ENCODE results near the gene SIRT1. TPM values are rescaled to one million over a fixed set of nuclear protein-coding genes. Genes with fewer than 3 reads are reported as not detected.
"Not testable (repeated sequence)": the region's sequence is repeated elsewhere in the genome, so short reads cannot be mapped to it uniquely, and the experiment has no call there.

The SIRT1 gene
- total and polyA plus RNA-seq, 3 experiments from 2014 or later: 20.1 to 26.5 (median 24.8) TPM

DNA sequence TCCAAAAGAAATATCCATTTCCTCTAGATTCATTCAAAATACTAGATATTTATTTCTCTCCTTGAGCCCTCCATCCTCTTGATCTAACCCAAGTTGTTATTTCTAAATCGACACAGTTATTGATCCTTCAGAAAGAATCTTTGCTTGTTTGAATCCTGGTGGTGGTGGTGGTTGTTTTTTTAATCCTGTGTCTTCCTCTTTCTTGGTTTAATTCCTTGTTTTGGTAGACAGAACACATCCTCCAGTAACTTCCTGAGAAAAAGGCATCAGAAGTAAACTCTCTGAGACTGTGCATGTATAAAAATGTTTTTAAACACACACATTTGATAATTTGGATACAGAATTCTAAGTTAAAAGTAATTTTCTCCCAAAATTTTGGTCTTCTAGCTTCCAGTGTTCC is 49.9 kb downstream of the SIRT1 start:
- H3K9me3 Mint-ChIP-seq: no peaks in the 10 kb centered on the region
- no peak overlapping the region for H3K4me3 Mint-ChIP-seq
- POLR2A ChIA-PET: no interaction called here
- Histone ChIP-seq H3K36me3 (ENCODE audit: insufficient read depth, low read length) (peaks cover 18% of the 10 kb centered on the region), H3K4me1 (ENCODE audit: insufficient read depth, low read length) (no peaks in the 10 kb centered on the region), H3K9me3 (ENCODE audit: low read length) (no peaks in the 10 kb centered on the region), H3K4me3 (ENCODE audit: low read length) (no peak overlapping the region), H3K27me3 (ENCODE audit: insufficient read depth, low read length, poor library complexity, severe bottlenecking) (no peaks in the 10 kb centered on the region), H3K27ac (ENCODE audit: low read depth, low read length) (no peak overlapping the region)
- DNase-seq: no peak
- H3K36me3 Mint-ChIP-seq: peaks cover 4 to 78% (median 8%) of the 10 kb centered on the region in 3 donors
- H3K27me3 Mint-ChIP-seq: no peaks in the 10 kb centered on the region
- CTCF ChIA-PET: no interaction called here
- peak overlapping the region in 2 of 8 donors; percentile 17 to 73 for H3K27ac Mint-ChIP-seq
- H3K4me1 Mint-ChIP-seq: no peaks in the 10 kb centered on the region

- Mint-ChIP-seq H3K4me1 (no peaks in the 10 kb centered on the region), H3K9me3 (no peaks in the 10 kb centered on the region), H3K27ac (peak overlapping the region in 3 of 8 donors; percentile 42 to 71 (median 70)), H3K27me3 (no peaks in the 10 kb centered on the region), H3K36me3 (peaks cover 4 to 75% (median 10%) of the 10 kb centered on the region in 3 donors), H3K4me3 (no peak overlapping the region)
- no peaks in the 10 kb centered on the region for H3K27me3 ChIP-seq (ENCODE audit: insufficient read depth, low read length, poor library complexity, severe bottlenecking)
- no peaks in the 10 kb centered on the region for H3K9me3 ChIP-seq (ENCODE audit: low read length)
- DNase-seq: no peak
- CTCF ChIA-PET: interaction anchor here (1.6 kb wide), 1 partner anchor 15 kb away, joined by 3 read pairs; no protein-coding TSS in a partner anchor
- H3K4me3 ChIP-seq (ENCODE audit: low read length): no peak overlapping the region
- POLR2A ChIA-PET: no interaction called here
- no peak overlapping the region for H3K27ac ChIP-seq (ENCODE audit: low read depth, low read length)
- no peaks in the 10 kb centered on the region for H3K4me1 ChIP-seq (ENCODE audit: insufficient read depth, low read length)
- peaks cover 19% of the 10 kb centered on the region for H3K36me3 ChIP-seq (ENCODE audit: insufficient read depth, low read length)
Observed at GRCh38 chr10:67935223-67935622, 50.8 kb downstream of the SIRT1 start.

DNA sequence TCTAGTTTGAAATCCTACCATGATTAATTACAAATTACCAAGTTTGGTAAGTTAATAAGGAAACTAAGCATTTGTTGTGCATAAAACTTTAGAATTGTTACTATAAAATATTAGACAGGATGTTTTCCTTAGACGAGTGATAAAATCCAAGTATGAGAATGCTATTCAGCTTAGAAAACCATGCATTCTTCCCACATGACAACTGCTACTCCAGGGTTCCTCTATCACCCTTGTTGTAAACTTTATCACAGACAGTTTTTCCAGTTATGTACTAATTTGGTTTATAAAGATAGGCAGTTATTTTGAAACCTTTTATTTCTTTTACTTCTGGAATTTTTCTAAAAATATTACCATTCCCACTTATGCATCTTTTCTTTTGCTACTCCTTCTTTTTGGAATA is 52.0 kb downstream of the SIRT1 start:
- no peak for DNase-seq
- Histone ChIP-seq H3K36me3 (ENCODE audit: insufficient read depth, low read length) (peaks cover 19% of the 10 kb centered on the region), H3K27me3 (ENCODE audit: insufficient read depth, low read length, poor library complexity, severe bottlenecking) (no peaks in the 10 kb centered on the region), H3K27ac (ENCODE audit: low read depth, low read length) (no peak overlapping the region), H3K4me1 (ENCODE audit: insufficient read depth, low read length) (no peaks in the 10 kb centered on the region), H3K9me3 (ENCODE audit: low read length) (no peaks in the 10 kb centered on the region), H3K4me3 (ENCODE audit: low read length) (no peak overlapping the region)
- H3K4me3 Mint-ChIP-seq: no peak overlapping the region
- H3K4me1 Mint-ChIP-seq: no peaks in the 10 kb centered on the region
- ChIA-PET POLR2A (interaction anchor here (0.6 kb wide), 1 partner anchor 518 kb away, joined by 4 read pairs; no protein-coding TSS in a partner anchor), CTCF (interaction anchor here (1.6 kb wide), 1 partner anchor 16 kb away, joined by 3 read pairs; no protein-coding TSS in a partner anchor)
- H3K27me3 Mint-ChIP-seq: no peaks in the 10 kb centered on the region
- peaks cover 4 to 69% (median 10%) of the 10 kb centered on the region in 3 donors for H3K36me3 Mint-ChIP-seq
- no peaks in the 10 kb centered on the region for H3K9me3 Mint-ChIP-seq
- H3K27ac Mint-ChIP-seq: no peak overlapping the region

- Mint-ChIP-seq H3K36me3 (peaks cover 18 to 72% (median 27%) of the 10 kb centered on the region in 3 donors), H3K27ac (no peak overlapping the region), H3K27me3 (no peaks in the 10 kb centered on the region), H3K4me1 (peaks cover 12 to 22% (median 13%) of the 10 kb centered on the region in 3 donors), H3K4me3 (no peak overlapping the region), H3K9me3 (peaks cover 0 to 3% (median 0%) of the 10 kb centered on the region in 5 donors)
- ChIA-PET CTCF (no interaction called here), POLR2A (no interaction called here)
- Histone ChIP-seq H3K36me3 (ENCODE audit: insufficient read depth, low read length) (peaks cover 17% of the 10 kb centered on the region), H3K27me3 (ENCODE audit: insufficient read depth, low read length, poor library complexity, severe bottlenecking) (no peaks in the 10 kb centered on the region), H3K27ac (ENCODE audit: low read depth, low read length) (no peak overlapping the region), H3K4me3 (ENCODE audit: low read length) (no peak overlapping the region), H3K4me1 (ENCODE audit: insufficient read depth, low read length) (no peaks in the 10 kb centered on the region), H3K9me3 (ENCODE audit: low read length) (no peaks in the 10 kb centered on the region)
- DNase-seq: no peak
Observed at GRCh38 chr10:67943917-67944316, 59.5 kb downstream of the SIRT1 start.

DNA sequence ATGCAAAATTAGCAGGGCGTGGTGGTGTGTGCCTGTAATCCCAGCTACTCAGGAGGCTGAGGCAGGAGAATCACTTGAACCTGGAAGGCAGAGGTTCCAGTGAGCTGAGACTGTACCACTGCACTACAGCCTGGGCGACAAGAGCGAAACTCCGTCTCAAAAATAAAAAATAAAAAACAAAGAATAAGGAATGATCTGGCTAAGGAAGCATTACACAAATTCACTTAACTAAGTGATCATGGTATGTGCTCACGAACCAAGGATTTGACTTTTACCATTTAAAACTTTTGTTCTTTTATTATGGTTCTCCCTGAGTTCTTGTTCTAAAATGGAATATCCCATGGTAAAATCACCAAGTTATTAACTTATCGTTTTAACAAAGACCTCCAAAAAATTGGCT is 71.2 kb downstream of the SIRT1 start:
- H3K27ac Mint-ChIP-seq: peak overlapping the region in 1 of 8 donors; percentile 13
- no peaks in the 10 kb centered on the region for H3K27me3 ChIP-seq (ENCODE audit: insufficient read depth, low read length, poor library complexity, severe bottlenecking)
- no peaks in the 10 kb centered on the region for H3K9me3 Mint-ChIP-seq
- ChIA-PET POLR2A (no interaction called here), CTCF (interaction anchor here (1.2 kb wide), 1 partner anchor 100 kb away, joined by 3 read pairs; no protein-coding TSS in a partner anchor)
- H3K4me3 Mint-ChIP-seq: no peak overlapping the region
- no peak for DNase-seq
- H3K36me3 Mint-ChIP-seq: peaks cover 8 to 49% (median 8%) of the 10 kb centered on the region in 3 donors
- H3K4me1 Mint-ChIP-seq: peaks cover 0 to 9% (median 8%) of the 10 kb centered on the region in 3 donors
- no peak overlapping the region for H3K4me3 ChIP-seq (ENCODE audit: low read length)
- no peak overlapping the region for H3K27ac ChIP-seq (ENCODE audit: low read depth, low read length)
- H3K4me1 ChIP-seq (ENCODE audit: insufficient read depth, low read length): no peaks in the 10 kb centered on the region
- H3K9me3 ChIP-seq (ENCODE audit: low read length): no peaks in the 10 kb centered on the region
- no peaks in the 10 kb centered on the region for H3K27me3 Mint-ChIP-seq
- H3K36me3 ChIP-seq (ENCODE audit: insufficient read depth, low read length): peaks cover 14% of the 10 kb centered on the region

DNA sequence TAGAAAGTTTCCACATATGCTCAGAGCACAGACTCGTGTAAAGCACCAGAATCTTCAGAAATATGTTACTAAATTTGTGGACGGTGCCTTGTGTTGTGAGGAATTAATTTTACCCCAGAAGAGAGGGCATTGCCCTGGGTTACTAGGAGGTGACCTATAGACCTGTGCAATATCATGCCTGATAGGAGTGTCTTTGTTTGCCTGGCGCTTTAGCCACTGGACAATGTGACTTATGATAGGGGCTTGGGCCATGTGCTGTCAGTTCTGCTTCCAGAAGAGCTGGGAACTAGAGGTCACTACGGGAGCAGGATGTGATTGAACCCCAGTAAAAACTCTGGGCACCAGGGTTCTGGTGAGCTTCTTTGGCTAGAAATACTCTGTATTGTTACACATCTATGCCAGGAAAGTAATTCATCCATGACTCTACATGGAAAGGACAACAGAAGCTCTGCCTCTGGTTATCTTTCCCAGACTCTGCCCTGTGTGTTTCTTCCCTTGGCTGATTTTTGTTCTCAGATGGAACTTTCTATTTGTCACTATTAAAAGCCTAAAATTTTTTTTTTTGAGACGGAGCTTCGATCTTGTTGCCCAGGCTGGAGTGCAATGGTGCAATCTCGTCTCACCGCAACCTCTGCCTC is 75.5 kb downstream of the SIRT1 start:
- Histone ChIP-seq H3K4me1 (ENCODE audit: insufficient read depth, low read length) (no peaks in the 10 kb centered on the region), H3K9me3 (ENCODE audit: low read length) (no peaks in the 10 kb centered on the region), H3K27ac (ENCODE audit: low read depth, low read length) (no peak overlapping the region), H3K36me3 (ENCODE audit: insufficient read depth, low read length) (no peaks in the 10 kb centered on the region), H3K4me3 (ENCODE audit: low read length) (no peak overlapping the region), H3K27me3 (ENCODE audit: insufficient read depth, low read length, poor library complexity, severe bottlenecking) (no peaks in the 10 kb centered on the region)
- POLR2A ChIA-PET: interaction anchor here (0.7 kb wide), 1 partner anchor 81 kb away, joined by 3 read pairs; no protein-coding TSS in a partner anchor
- H3K36me3 Mint-ChIP-seq: peaks cover 7 to 46% (median 20%) of the 10 kb centered on the region in 3 donors
- H3K4me3 Mint-ChIP-seq: no peak overlapping the region
- peaks cover 0 to 9% (median 0%) of the 10 kb centered on the region in 3 donors for H3K4me1 Mint-ChIP-seq
- no peaks in the 10 kb centered on the region for H3K27me3 Mint-ChIP-seq
- H3K27ac Mint-ChIP-seq: peak overlapping the region in 2 of 8 donors; percentile 17 to 26
- no peak for DNase-seq
- CTCF ChIA-PET: no interaction called here
- H3K9me3 Mint-ChIP-seq: no peaks in the 10 kb centered on the region

DNA sequence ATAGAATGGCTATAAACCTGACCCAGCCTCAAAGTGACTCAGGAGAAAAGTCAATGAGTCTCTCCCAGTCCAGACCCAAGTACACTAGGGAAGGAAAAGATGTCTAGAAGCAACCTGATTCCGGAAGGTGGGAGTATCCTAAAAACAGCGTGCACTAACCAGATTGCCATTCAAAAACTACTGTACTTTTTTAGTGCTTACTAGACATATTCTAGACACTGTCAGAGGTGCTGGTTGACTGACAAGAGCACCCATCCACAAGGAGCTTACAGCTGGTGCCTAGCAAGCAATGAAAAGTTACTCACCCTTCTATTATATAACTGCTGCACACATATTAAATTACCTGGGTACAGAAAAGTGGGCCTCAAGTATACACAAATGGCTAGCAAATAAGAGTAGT is 81.0 kb downstream of the SIRT1 start:
- H3K36me3 ChIP-seq (ENCODE audit: insufficient read depth, low read length): no peaks in the 10 kb centered on the region
- no peaks in the 10 kb centered on the region for H3K27me3 Mint-ChIP-seq
- CTCF ChIA-PET: no interaction called here
- POLR2A ChIA-PET: interaction anchor here (0.6 kb wide), 1 partner anchor 80 kb away, joined by 3 read pairs; no protein-coding TSS in a partner anchor
- H3K36me3 Mint-ChIP-seq: peaks cover 30 to 77% (median 39%) of the 10 kb centered on the region in 3 donors
- H3K4me1 ChIP-seq (ENCODE audit: insufficient read depth, low read length): no peaks in the 10 kb centered on the region
- no peak overlapping the region for H3K4me3 Mint-ChIP-seq
- H3K27ac ChIP-seq (ENCODE audit: low read depth, low read length): no peak overlapping the region
- no peak overlapping the region for H3K4me3 ChIP-seq (ENCODE audit: low read length)
- no peak for DNase-seq
- H3K9me3 Mint-ChIP-seq: peaks cover under 1 to 10% (median 3%) of the 10 kb centered on the region in 5 donors
- peaks cover 2% of the 10 kb centered on the region for H3K9me3 ChIP-seq (ENCODE audit: low read length)
- no peaks in the 10 kb centered on the region for H3K27me3 ChIP-seq (ENCODE audit: insufficient read depth, low read length, poor library complexity, severe bottlenecking)
- peak overlapping the region in 2 of 8 donors; percentile 21 for H3K27ac Mint-ChIP-seq
- H3K4me1 Mint-ChIP-seq: peaks cover 16 to 30% (median 17%) of the 10 kb centered on the region in 3 donors

DNA sequence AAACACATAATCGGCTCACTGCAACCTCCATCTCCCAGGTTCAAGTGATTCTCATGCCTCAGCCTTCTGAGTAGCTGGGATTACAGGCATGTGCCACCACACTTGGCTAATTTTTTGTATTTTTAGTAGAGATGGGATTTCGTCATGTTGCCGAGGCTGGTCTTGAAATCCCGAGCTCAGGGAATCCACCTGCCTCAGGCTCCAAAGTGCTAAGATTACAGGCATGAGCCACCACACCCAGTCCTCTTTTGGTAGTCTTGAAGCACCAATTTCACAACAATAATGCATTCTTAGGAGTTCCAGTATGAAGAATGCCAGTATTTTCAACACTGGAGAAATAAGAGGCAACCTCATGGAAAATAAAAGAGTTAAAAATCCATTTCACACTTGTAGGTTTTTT is 81.6 kb downstream of the SIRT1 start:
- H3K27ac Mint-ChIP-seq; DNase-seq; H3K27me3 Mint-ChIP-seq; H3K27me3 ChIP-seq (ENCODE audit: insufficient read depth, low read length, poor library complexity, severe bottlenecking); H3K4me1 ChIP-seq (ENCODE audit: insufficient read depth, low read length); CTCF ChIA-PET; H3K27ac ChIP-seq (ENCODE audit: low read depth, low read length); H3K36me3 ChIP-seq (ENCODE audit: insufficient read depth, low read length); H3K4me3 ChIP-seq (ENCODE audit: low read length); H3K9me3 ChIP-seq (ENCODE audit: low read length): not testable (repeated sequence)
- peaks cover 16 to 26% (median 17%) of the 10 kb centered on the region in 3 donors for H3K4me1 Mint-ChIP-seq
- peaks cover 36 to 75% (median 37%) of the 10 kb centered on the region in 3 donors for H3K36me3 Mint-ChIP-seq
- H3K9me3 Mint-ChIP-seq: peaks cover 3 to 14% (median 7%) of the 10 kb centered on the region in 5 donors
- peak overlapping the region in 1 of 7 donors; percentile 4 for H3K4me3 Mint-ChIP-seq
- POLR2A ChIA-PET: interaction anchor here (0.6 kb wide), 1 partner anchor 80 kb away, joined by 3 read pairs; no protein-coding TSS in a partner anchor

Data from CD8-positive, alpha-beta memory T cell (primary cell).